WTC11 (cell line): ENCODE data around the gene CAV2. TPM values are rescaled to one million over a fixed set of nuclear protein-coding genes. Genes with fewer than 3 reads are reported as not detected.
A peak's percentile ranks its signal among the peaks of the same experiment; 100 is the strongest.

Experiments used
- ATAC-seq: fragments of 200-7000 bp; cut with Tn5 transposase; 2 replicates; pipeline ENCODE4 v1.10.0; 2021; ENCODE audit warnings: mild to moderate bottlenecking, moderate library complexity
- Bru-seq: library from RNA; stranded (reverse); fragments of 400-500 nt; gene quantifications from one replicate; lab custom pipeline; 2021; lab: Mats Ljungman, UMichigan
- CTCF ChIA-PET: fragments of 300-600 bp; sonication (Branson Sonifier 250); formaldehyde crosslinking; loops from one replicate; lab custom pipeline; 2021; ENCODE audit warnings: antibody characterized with exemption; lab: Charles Lee
- POLR2A ChIA-PET: fragments of 350-600 bp; sonication (Branson Sonifier 250); formaldehyde crosslinking; loops from one replicate; lab custom pipeline; 2021; ENCODE audit warnings: antibody characterized with exemption; lab: Charles Lee
- DNase-seq: peaks from one replicate; pipeline ENCODE4 v3.0.0; 2021; ENCODE audit warnings: low spot score
- H3K27ac Mint-ChIP-seq: 2 replicates; pipeline ENCODE4 v1.8.0; 2021; ENCODE audit warnings: mixed read lengths
- H3K27me3 Mint-ChIP-seq: 2 replicates; pipeline ENCODE4 v1.8.0; 2021; ENCODE audit warnings: low read depth, mild to moderate bottlenecking, moderate library complexity, mixed read lengths
- H3K36me3 Mint-ChIP-seq: 2 replicates; pipeline ENCODE4 v1.8.0; 2021; ENCODE audit warnings: mixed read lengths
- H3K4me1 Mint-ChIP-seq: 2 replicates; pipeline ENCODE4 v1.8.0; 2022; ENCODE audit warnings: mixed read lengths
- H3K4me3 Mint-ChIP-seq: 2 replicates; pipeline ENCODE4 v1.8.0; 2021; ENCODE audit warnings: mild to moderate bottlenecking, moderate library complexity, mixed read lengths
- H3K9me3 Mint-ChIP-seq: 2 replicates; pipeline ENCODE4 v1.8.0; 2021; ENCODE audit warnings: mixed read lengths
- ATF1 ChIP-seq: sonication (generic); formaldehyde crosslinking; IDR thresholded peaks from 2 replicates; pipeline ENCODE4 v1.8.1; 2023; ENCODE audit warnings: mild to moderate bottlenecking, moderate library complexity, missing genetic modification reagents
- CTCF ChIP-seq: fragments of 200-600 bp; IDR thresholded peaks from 2 replicates; pipeline ENCODE4 v1.8.0; 2022; ENCODE audit warnings: antibody characterized with exemption
- ELF4 ChIP-seq: sonication (generic); formaldehyde crosslinking; IDR thresholded peaks from 2 replicates; pipeline ENCODE4 v1.8.1; 2022; ENCODE audit warnings: low read depth, mild to moderate bottlenecking, moderate library complexity, missing genetic modification reagents
- GABPB1 ChIP-seq: sonication (generic); formaldehyde crosslinking; IDR thresholded peaks from 2 replicates; pipeline ENCODE4 v1.8.1; 2023; ENCODE audit warnings: mild to moderate bottlenecking, missing genetic modification reagents
- HMGXB4 ChIP-seq: sonication (generic); formaldehyde crosslinking; IDR thresholded peaks from 2 replicates; pipeline ENCODE4 v1.8.1; 2023; ENCODE audit warnings: mild to moderate bottlenecking, moderate library complexity, missing genetic modification reagents
- IRF1 ChIP-seq: sonication (generic); formaldehyde crosslinking; IDR thresholded peaks from 2 replicates; pipeline ENCODE4 v1.8.0; 2023; ENCODE audit warnings: missing genetic modification reagents
- IRF2 ChIP-seq: sonication (generic); formaldehyde crosslinking; IDR thresholded peaks from 2 replicates; pipeline ENCODE4 v1.8.0; 2022; ENCODE audit warnings: low read depth, missing genetic modification reagents, borderline replicate concordance
- JAZF1 ChIP-seq: fragments of 250-450 bp; sonication (Bioruptor Pico); IDR thresholded peaks from 2 replicates; pipeline ENCODE4 v1.9.0; 2021; ENCODE audit warnings: moderate library complexity, mild to moderate bottlenecking, inconsistent platforms
- KAT7 ChIP-seq: sonication (generic); formaldehyde crosslinking; IDR thresholded peaks from 2 replicates; pipeline ENCODE4 v1.8.1; 2023; ENCODE audit warnings: missing genetic modification reagents, mild to moderate bottlenecking, borderline replicate concordance
- MAX ChIP-seq: sonication (generic); formaldehyde crosslinking; IDR thresholded peaks from 2 replicates; pipeline ENCODE4 v1.8.0; 2022; ENCODE audit warnings: mild to moderate bottlenecking, missing genetic modification reagents
- NFE2L1 ChIP-seq: sonication (generic); formaldehyde crosslinking; IDR thresholded peaks from 2 replicates; pipeline ENCODE4 v1.8.1; 2023; ENCODE audit warnings: missing genetic modification reagents
- NFYB ChIP-seq: sonication (generic); formaldehyde crosslinking; conservative IDR thresholded peaks from 2 replicates; pipeline ENCODE4 v1.8.0; 2022; ENCODE audit warnings: low read depth, missing genetic modification reagents
- TEAD1 ChIP-seq: sonication (generic); formaldehyde crosslinking; IDR thresholded peaks from 2 replicates; pipeline ENCODE4 v1.8.0; 2022; ENCODE audit warnings: mild to moderate bottlenecking, missing genetic modification reagents
- TEAD4 ChIP-seq: sonication (generic); formaldehyde crosslinking; IDR thresholded peaks from 2 replicates; pipeline ENCODE4 v1.8.0; 2022; ENCODE audit warnings: mild to moderate bottlenecking, missing genetic modification reagents
- ZNF219 ChIP-seq: sonication (generic); formaldehyde crosslinking; IDR thresholded peaks from 2 replicates; pipeline ENCODE4 v1.8.0; 2023; ENCODE audit warnings: missing genetic modification reagents, mild to moderate bottlenecking, borderline replicate concordance
- ZNF281 ChIP-seq: sonication (generic); formaldehyde crosslinking; IDR thresholded peaks from 2 replicates; pipeline ENCODE4 v1.8.0; 2023; ENCODE audit warnings: mild to moderate bottlenecking, missing genetic modification reagents
- long read RNA-seq, 3 experiments: library from RNA in 1 of 3; library from capped mRNA in 1 of 3; library from polyadenylated mRNA in 1 of 3; unstranded in 2 of 3; stranded (forward) in 1 of 3; transcript quantifications; one replicate each; pipeline ENCODE4 v2.0.0, GENCODE V29; 2021
- total RNA-seq: library from RNA; stranded (reverse); gene quantifications from 3 replicates; pipeline ENCODE4 v1.2.3, GENCODE V29; 2021
- TF ChIP-seq, protein P1 (sequence below): sonication (generic); formaldehyde crosslinking; IDR thresholded peaks from 2 replicates; pipeline ENCODE4 v1.8.0; 2022; ENCODE audit warnings: mild to moderate bottlenecking, missing genetic modification reagents
- TF ChIP-seq, protein P2 (sequence below): sonication (generic); formaldehyde crosslinking; IDR thresholded peaks from 2 replicates; pipeline ENCODE4 v1.8.1; 2022; ENCODE audit warnings: low read depth, missing genetic modification reagents, borderline replicate concordance

Gene CAV2
- total RNA-seq (1.9 to 4.3 TPM (median 2.4 TPM) in 3 replicates), Bru-seq, nascent RNA (percentile 48 among the genes with signal in this experiment)
- long read RNA-seq, experiment 1, transcript CAV2-201 (3 exons, 3,301 nt): major isoform, 29 of 32 reads
- long read RNA-seq, experiment 1, partial matches to known transcripts: 0 of 32 reads
- long read RNA-seq, experiment 1, other reads (novel, unspliced or antisense): 1 of 32 reads
- long read RNA-seq, experiment 2, partial matches to known transcripts: 0 of 4 reads
- long read RNA-seq, experiment 2, other reads (novel, unspliced or antisense): 1 of 4 reads
- long read RNA-seq, experiment 3, partial matches to known transcripts: 0 of 9 reads
- long read RNA-seq, experiment 3, other reads (novel, unspliced or antisense): 4 of 9 reads

GRCh38 chr7:116499168-116500077 is at the start of gene CAV2:
Gene CAV2 (plus strand): TSS chr7:116499738. CDS start chr7:116499782, 44 bp downstream.
- ChIA-PET POLR2A (interaction anchor here (0.6 to 1.1 kb wide), 2 partner anchors 27 to 640 kb away, joined by 4 read pairs; no protein-coding TSS in a partner anchor), CTCF (interaction anchor here (1.0 to 1.5 kb wide), 5 partner anchors 24 to 264 kb away, joined by 3 to 18 read pairs (median 4); no protein-coding TSS in a partner anchor)
- TF ChIP-seq IRF1 (CRISPR knock-in tag) (0 out of 2 replicates have a peak, but pooled peaks have one; percentile 25), ELF4 (CRISPR knock-in tag) (no peak), HMGXB4 (CRISPR knock-in tag) (peak; percentile 75; the same call in 1 of the 2 replicates), MAX (peak; percentile 76; the same call in 1 of the 2 replicates), TEAD1 (0 out of 2 replicates have a peak, but pooled peaks have one; percentile 35)
- TF ChIP-seq, protein P1, sequence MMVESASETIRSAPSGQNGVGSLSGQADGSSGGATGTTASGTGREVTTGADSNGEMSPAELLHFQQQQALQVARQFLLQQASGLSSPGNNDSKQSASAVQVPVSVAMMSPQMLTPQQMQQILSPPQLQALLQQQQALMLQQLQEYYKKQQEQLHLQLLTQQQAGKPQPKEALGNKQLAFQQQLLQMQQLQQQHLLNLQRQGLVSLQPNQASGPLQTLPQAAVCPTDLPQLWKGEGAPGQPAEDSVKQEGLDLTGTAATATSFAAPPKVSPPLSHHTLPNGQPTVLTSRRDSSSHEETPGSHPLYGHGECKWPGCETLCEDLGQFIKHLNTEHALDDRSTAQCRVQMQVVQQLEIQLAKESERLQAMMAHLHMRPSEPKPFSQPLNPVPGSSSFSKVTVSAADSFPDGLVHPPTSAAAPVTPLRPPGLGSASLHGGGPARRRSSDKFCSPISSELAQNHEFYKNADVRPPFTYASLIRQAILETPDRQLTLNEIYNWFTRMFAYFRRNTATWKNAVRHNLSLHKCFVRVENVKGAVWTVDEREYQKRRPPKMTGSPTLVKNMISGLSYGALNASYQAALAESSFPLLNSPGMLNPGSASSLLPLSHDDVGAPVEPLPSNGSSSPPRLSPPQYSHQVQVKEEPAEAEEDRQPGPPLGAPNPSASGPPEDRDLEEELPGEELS (CRISPR knock-in tag): 0 out of 2 replicates have a peak, but pooled peaks have one; percentile 15
- TF ChIP-seq, protein P2, sequence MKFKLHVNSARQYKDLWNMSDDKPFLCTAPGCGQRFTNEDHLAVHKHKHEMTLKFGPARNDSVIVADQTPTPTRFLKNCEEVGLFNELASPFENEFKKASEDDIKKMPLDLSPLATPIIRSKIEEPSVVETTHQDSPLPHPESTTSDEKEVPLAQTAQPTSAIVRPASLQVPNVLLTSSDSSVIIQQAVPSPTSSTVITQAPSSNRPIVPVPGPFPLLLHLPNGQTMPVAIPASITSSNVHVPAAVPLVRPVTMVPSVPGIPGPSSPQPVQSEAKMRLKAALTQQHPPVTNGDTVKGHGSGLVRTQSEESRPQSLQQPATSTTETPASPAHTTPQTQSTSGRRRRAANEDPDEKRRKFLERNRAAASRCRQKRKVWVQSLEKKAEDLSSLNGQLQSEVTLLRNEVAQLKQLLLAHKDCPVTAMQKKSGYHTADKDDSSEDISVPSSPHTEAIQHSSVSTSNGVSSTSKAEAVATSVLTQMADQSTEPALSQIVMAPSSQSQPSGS (CRISPR knock-in tag): no peak
- Mint-ChIP-seq H3K27ac (no peak within 1 kb of the TSS), H3K27me3 (peaks cover 34% of the 10 kb centered on the region), H3K4me3 (peak within 1 kb of the TSS; percentile 86), H3K9me3 (peaks cover 7% of the 10 kb centered on the region; the same call in 1 of the 2 replicates), H3K36me3 (no peaks in the 10 kb centered on the region), H3K4me1 (peaks cover 16% of the 10 kb centered on the region)
- ATAC-seq: peak; percentile 57
- DNase-seq: peak; percentile 51

GRCh38 chr7:116449950-116450349 is 49.6 kb upstream of the CAV2 start:
- CTCF ChIA-PET: no interaction called here
- Mint-ChIP-seq H3K27ac (no peak overlapping the region), H3K36me3 (no peaks in the 10 kb centered on the region), H3K27me3 (no peaks in the 10 kb centered on the region), H3K4me1 (peaks cover 9% of the 10 kb centered on the region), H3K9me3 (no peaks in the 10 kb centered on the region), H3K4me3 (no peak overlapping the region)
- ATAC-seq (no peak), DNase-seq (no peak)
- POLR2A ChIA-PET: no interaction called here
- TF ChIP-seq, protein P1 (CRISPR knock-in tag): no peak
- TF ChIP-seq ZNF281 (CRISPR knock-in tag): no peak
- no peak for TF ChIP-seq JAZF1 (CRISPR knock-in tag)
- no peak for TF ChIP-seq TEAD4
- TF ChIP-seq ZNF219 (CRISPR knock-in tag): no peak
- no peak for TF ChIP-seq NFE2L1 (CRISPR knock-in tag)
- no peak for TF ChIP-seq NFYB
- TF ChIP-seq KAT7: no peak
- no peak for TF ChIP-seq IRF2
- no peak for TF ChIP-seq GABPB1 (CRISPR knock-in tag)
- no peak for TF ChIP-seq ATF1
- no peak for TF ChIP-seq CTCF
